ENCODE data around the gene ATP1A2. TPM values are rescaled to one million over a fixed set of nuclear protein-coding genes. Genes with fewer than 3 reads are reported as not detected.

Gene ATP1A2
- total and polyA plus RNA-seq, 2 donors (not counting 3 experiments of a cell fraction or from before 2014, with no cell fraction given) = not detected

GRCh38 chr1:160163615-160164014 is 48.1 kb downstream of the ATP1A2 start:
- H3K27me3 ChIP-seq (ENCODE audit: control insufficient read depth in 2 of 2, insufficient read depth in 2 of 2, low read length in 2 of 2) = peaks cover 6 to 9% of the 10 kb centered on the region in 2 experiments
- ChIA-PET POLR2A (no interaction called here), CTCF (interaction anchor here (1.2 to 1.6 kb wide), 2 partner anchors 30 to 88 kb away, joined by 4 to 5 read pairs; no protein-coding TSS in a partner anchor)
- no peak overlapping the region for H3K4me3 ChIP-seq (replicated peaks in 1 of 3; ENCODE audit: insufficient read depth in 1 of 3, low read depth in 1 of 3, low read length in 3 of 3)
- no peaks in the 10 kb centered on the region for H4K20me1 ChIP-seq (replicated peaks; ENCODE audit: control insufficient read depth, extremely low read depth, insufficient read depth, low read length)
- H2AFZ ChIP-seq (ENCODE audit: low read depth, low read length) = no peak overlapping the region
- no peaks in the 10 kb centered on the region for H3K9me1 ChIP-seq (replicated peaks; ENCODE audit: control insufficient read depth, extremely low read depth, insufficient read depth, low read length)
- FAIRE-seq = no peak
- dilution Hi-C loops (cut with MboI; ENCODE audit: extremely low pct_ligation_motif_present, low sequenced_read_pairs) = no loop called here
- intact Hi-C loops (cut with micrococcal nuclease) = no loop called here
- H3K36me3 ChIP-seq (ENCODE audit: control insufficient read depth in 2 of 2, extremely low read depth in 1 of 2, insufficient read depth in 2 of 2, low read length in 2 of 2) = no peaks in the 10 kb centered on the region
- H3K27ac ChIP-seq (ENCODE audit: insufficient read depth, low read depth, low read length) = no peak overlapping the region
- H3K9ac ChIP-seq (replicated peaks; ENCODE audit: extremely low read depth, insufficient read depth, low read length) = no peak overlapping the region
- H3K4me2 ChIP-seq (ENCODE audit: insufficient read depth, low read length) = no peak overlapping the region
- DNase-seq (ENCODE audit: low read depth, low spot score) = no peak
- BruUV-seq (replicated peaks) = no TSS peak
- H3K79me2 ChIP-seq (ENCODE audit: control insufficient read depth, insufficient read depth, low read length) = no peaks in the 10 kb centered on the region
- no peak for TF ChIP-seq POLR2A (IDR thresholded peaks at IDR 0.05; ENCODE audit: low read depth, low read length)
- no peak for TF ChIP-seq JUN (IDR thresholded peaks at IDR 0.05; ENCODE audit: borderline replicate concordance, insufficient read depth, insufficient read length, low read depth)
- H3K9me3 ChIP-seq (replicated peaks; ENCODE audit: control insufficient read depth, insufficient read depth, low read length) = no peaks in the 10 kb centered on the region
- no peaks in the 10 kb centered on the region for H3K4me1 ChIP-seq (ENCODE audit: control insufficient read depth, extremely low read depth, insufficient read depth, low read length)

GRCh38 chr1:160164121-160164520 is 48.6 kb downstream of the ATP1A2 start:
- Histone ChIP-seq H3K9ac (replicated peaks; ENCODE audit: extremely low read depth, insufficient read depth, low read length) (no peak overlapping the region), H3K4me1 (ENCODE audit: control insufficient read depth, extremely low read depth, insufficient read depth, low read length) (no peaks in the 10 kb centered on the region), H3K27ac (ENCODE audit: insufficient read depth, low read depth, low read length) (no peak overlapping the region), H3K4me3 (replicated peaks in 1 of 3; ENCODE audit: insufficient read depth in 1 of 3, low read depth in 1 of 3, low read length in 3 of 3) (no peak overlapping the region), H3K9me3 (replicated peaks; ENCODE audit: control insufficient read depth, insufficient read depth, low read length) (no peaks in the 10 kb centered on the region), H3K36me3 (ENCODE audit: control insufficient read depth in 2 of 2, extremely low read depth in 1 of 2, insufficient read depth in 2 of 2, low read length in 2 of 2) (no peaks in the 10 kb centered on the region), H3K9me1 (replicated peaks; ENCODE audit: control insufficient read depth, extremely low read depth, insufficient read depth, low read length) (no peaks in the 10 kb centered on the region), H3K4me2 (ENCODE audit: insufficient read depth, low read length) (no peak overlapping the region), H2AFZ (ENCODE audit: low read depth, low read length) (no peak overlapping the region), H3K27me3 (ENCODE audit: control insufficient read depth in 2 of 2, insufficient read depth in 2 of 2, low read length in 2 of 2) (peaks cover 6 to 9% of the 10 kb centered on the region in 2 experiments), H3K79me2 (ENCODE audit: control insufficient read depth, insufficient read depth, low read length) (no peaks in the 10 kb centered on the region), H4K20me1 (replicated peaks; ENCODE audit: control insufficient read depth, extremely low read depth, insufficient read depth, low read length) (no peaks in the 10 kb centered on the region)
- no TSS peak for BruUV-seq (replicated peaks)
- ChIA-PET CTCF (interaction anchor here (1.2 to 1.7 kb wide), 3 partner anchors 29 to 88 kb away, joined by 3 to 5 read pairs (median 4); no protein-coding TSS in a partner anchor), POLR2A (no interaction called here)
- DNase-seq (ENCODE audit: low read depth, low spot score) = no peak
- TF ChIP-seq MAX (IDR thresholded peaks at IDR 0.05; ENCODE audit: insufficient read depth, insufficient read length) (no peak), EZH2 (IDR thresholded peaks at IDR 0.05; ENCODE audit: borderline replicate concordance, low read depth, low read length, severe bottlenecking) (no peak), MYC (IDR thresholded peaks at IDR 0.05; ENCODE audit: low read depth, low read length) (no peak), POLR2A (IDR thresholded peaks at IDR 0.05; ENCODE audit: low read depth, low read length) (no peak), POLR2AphosphoS5 (IDR thresholded peaks at IDR 0.05; ENCODE audit: insufficient read depth, low read depth, low read length) (no peak), JUN (IDR thresholded peaks at IDR 0.05; ENCODE audit: borderline replicate concordance, insufficient read depth, insufficient read length, low read depth) (no peak), CTCF (IDR thresholded peaks at IDR 0.05; ENCODE audit: extremely low read depth in 1 of 2, insufficient read depth in 1 of 2, low read depth in 1 of 2, low read length in 2 of 2) (no peak), GATA2 (IDR thresholded peaks at IDR 0.05; ENCODE audit: insufficient read depth, insufficient read length, low read depth, low read length) (no peak), FOS (IDR thresholded peaks at IDR 0.05; ENCODE audit: borderline replicate concordance, insufficient read depth, low read length) (no peak)
- no peak for FAIRE-seq
- intact Hi-C loops (cut with micrococcal nuclease) = no loop called here
- dilution Hi-C loops (cut with MboI; ENCODE audit: extremely low pct_ligation_motif_present, low sequenced_read_pairs) = no loop called here

All from endothelial cell of umbilical vein (primary cell).